GM19240 (cell line): ENCODE results near the gene SLC10A7.

Experiments used
- DNase-seq: peaks from one replicate; pipeline ENCODE4 v3.0.0; 2011; ENCODE audit warnings: low spot score; ENCODE audit not compliant: insufficient read length

The SLC10A7 gene

DNA sequence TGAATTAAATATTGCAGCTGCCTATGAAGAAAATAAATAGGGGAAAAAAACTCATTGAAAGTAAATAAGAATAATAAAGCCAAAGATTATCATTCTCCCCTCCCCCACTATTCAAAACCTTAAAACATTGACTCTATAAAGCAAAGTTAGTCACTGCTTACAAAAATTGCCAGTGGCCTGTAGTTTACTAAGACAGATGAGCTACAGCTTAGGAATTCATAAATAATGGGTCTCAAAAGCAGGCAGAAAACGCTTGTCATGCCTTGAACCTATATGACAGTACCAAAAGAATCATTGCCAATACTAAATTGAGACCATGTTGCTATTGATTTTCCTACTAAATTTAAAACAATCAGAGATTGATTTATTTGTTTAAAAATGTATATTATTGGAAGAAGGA, 78.9 kb downstream of the SLC10A7 start:
- no peak for DNase-seq

DNA sequence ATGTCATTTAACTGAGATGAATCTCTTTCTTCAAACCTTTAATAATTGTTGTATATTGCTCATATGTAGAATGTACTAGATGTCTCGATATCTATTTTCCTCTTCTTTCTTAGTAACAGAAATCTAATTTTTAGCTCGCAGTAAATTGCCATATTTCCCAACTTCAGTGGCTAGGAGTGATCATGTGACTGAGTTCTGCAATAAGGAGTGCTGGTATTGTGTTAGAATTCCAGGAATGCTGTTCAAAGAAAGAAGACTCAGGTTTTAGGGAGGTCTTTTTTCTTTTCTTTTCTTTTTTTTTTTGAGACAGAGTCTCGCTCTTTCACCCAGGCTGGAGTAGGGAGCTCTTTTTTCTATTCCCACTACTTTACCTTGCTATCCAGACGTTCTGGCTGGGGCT, 81.7 kb downstream of the SLC10A7 start:
- no peak for DNase-seq

DNA sequence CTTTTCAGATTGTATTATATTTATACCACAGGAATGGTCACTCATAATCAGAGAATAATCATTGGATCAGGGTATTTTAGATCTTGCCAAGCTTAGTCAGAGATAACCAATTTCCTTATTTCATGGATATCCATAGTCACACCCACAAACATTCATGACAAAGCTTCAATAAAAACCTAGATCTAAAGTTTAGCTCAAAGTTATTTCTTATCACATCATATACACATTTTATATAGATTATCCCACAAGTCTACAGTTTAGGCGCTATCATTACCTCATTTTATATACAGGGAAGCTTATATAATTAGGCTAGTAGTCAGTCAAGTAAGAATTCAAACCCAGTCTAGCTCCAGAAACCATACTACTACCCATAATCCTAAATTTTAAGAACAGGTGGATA, 82.3 kb downstream of the SLC10A7 start:
- no peak for DNase-seq

DNA sequence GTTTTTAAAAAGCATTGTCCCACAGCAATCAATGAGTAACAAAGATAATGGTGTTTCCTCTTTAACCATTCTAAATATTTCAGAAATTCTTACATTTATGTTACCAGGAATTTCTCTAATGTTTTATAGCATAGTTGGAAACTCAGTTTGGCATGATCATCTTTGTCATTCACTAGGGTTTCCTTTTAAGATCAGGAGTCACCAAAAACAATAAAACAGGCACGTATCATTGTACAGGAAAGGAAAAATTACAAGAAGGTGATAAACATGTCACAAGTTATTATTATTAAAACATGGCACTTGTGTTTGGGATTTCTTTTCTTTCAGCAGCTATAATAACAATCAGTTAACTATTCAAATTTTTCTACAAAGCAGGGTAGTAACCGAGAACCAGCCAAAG, 84.0 kb downstream of the SLC10A7 start:
- DNase-seq, result no peak

DNA sequence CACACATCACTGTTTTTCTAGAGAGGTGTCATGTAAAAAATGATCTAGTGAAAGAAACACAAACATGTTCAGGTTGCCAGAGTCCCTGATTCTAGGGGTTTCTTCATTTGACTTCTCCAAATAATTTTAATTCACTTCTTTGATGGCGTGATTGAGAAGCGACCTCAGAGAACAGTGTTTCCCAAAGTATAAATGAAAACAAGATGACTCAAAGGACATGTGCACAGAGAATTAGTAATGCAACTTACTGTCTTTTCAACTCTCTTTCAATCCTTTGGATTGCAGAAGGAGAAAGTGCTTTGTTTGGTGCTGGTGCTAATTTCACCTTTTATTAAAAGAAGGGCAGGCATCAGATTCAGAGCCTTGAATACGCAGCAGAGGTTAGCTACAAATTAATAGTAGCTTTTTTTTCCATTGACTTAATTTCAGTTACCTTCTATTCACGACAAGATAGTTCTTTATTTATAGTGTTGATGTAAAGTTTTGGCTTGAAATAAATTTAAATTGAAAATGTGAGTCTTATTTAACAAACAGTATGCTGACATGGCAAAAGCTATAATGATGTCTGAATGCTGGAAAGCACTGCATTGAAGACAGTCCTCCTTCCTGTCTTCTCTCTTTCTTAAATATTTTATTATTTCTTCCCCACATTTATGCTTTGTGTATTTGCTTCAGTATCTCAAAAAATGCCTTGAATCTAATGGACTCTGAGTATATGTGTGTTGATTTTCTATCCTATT, 85.1 kb downstream of the SLC10A7 start:
- no peak for DNase-seq

DNA sequence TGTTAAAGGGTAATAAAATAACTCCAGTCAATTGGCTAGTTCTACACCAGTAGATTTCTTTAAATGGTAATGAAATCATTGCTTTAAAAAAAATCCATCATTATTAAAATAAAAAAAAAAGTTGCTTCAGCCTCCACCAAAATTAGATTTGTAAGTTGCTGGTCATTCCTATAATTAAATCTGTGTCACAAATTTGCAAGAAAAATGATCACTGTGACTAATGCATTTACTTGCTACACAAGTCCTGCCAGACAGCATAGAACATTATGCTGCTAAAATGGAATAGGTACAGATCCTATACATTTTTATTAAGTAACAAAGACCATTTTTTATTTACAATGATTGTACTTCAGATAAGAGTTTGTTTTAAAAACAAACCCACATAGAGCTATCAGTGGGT, 85.8 kb downstream of the SLC10A7 start:
- no peak for DNase-seq

DNA sequence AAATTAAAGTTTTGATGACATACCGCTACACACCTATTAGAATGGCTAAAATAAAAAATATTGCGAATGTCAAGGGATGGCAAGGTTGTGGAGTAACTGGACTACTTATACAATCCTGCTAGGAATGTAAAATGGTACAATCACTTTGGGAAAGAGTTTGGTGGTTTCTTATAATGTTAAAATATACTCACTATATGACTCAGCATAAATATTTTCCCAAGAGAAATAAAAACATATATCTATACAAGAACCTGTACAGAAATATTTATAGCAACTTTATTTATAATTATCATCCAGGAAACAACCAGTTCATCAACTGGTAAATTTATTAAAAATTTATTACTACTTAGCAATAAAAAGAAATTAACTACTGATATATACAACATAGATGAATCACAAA, 89.7 kb downstream of the SLC10A7 start:
- DNase-seq, result no peak

DNA sequence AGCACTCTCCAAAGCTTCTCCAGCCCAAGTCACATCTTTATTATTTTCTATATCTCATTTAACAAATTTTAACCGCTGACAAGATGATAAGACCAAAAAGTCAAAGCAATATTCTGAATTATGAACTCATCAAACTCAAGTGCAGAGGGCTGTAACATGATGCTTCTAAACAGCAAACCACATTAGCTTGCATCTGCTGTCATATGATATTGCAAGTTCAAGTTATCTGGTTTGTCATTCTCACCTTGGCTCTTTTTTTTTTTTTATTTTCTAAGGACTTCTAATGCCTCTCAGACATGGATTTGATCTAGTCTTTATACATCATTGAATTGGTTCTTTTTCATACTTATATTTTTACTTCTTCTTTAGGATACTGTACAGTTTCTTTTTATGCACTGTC, 93.4 kb downstream of the SLC10A7 start:
- DNase-seq, result no peak

DNA sequence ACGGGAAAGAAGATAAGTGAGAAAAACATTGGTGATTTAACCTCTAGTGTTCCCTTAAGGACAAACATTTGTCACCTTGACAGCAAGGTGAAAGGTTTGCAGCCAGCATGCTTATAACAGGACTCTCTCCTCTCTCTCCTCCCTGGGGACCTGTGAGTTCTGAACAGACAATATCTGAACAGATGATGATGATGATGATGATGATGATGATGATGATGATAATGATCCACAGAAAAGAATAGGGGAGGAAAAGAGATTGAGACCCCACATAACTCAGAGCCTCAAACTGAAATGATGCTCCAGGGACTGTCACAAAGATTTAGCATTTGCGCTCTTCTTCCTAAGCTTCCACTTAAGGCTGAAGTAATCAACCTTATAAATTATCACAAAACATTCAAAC, 103.9 kb downstream of the SLC10A7 start:
- DNase-seq, result no peak

DNA sequence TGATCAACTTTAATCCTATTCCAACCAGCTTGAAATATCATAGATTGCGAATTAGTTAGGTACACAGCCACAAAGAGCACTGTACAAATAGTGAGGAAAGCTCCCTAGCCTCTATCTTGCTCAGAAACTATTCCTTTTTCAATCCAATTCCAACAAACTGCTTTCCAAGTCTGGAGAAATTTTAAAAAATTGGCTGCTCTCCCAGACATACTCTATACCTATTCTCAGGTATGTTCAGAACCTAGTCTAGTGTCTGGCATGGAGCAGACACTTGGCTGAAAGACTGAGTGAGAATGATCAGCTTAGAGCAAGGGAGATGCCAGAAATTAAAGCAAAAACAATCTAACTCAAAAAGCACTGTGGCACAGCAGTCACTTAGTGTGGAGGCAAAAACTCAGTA, 105.9 kb downstream of the SLC10A7 start:
- DNase-seq, result no peak

DNA sequence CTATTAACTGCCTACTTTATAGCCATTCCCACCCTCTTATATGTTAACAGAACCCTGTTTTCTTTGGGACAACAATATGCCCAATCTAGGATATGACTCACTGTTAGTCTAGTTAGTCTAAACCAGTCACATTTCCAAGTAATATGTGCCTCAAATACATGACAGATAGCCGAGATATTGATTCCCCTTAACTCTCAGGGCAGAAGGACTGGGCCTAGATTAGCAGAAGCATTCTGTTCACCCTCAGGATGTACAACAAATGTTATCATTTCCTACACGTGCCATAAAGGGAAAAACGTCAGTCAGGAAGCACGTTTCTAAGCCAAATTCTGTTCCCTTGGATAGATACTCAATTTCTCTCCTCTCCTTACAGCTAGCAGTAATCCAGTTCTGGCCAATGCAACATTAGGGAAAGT, 114.1 kb downstream of the SLC10A7 start:
- no peak for DNase-seq

DNA sequence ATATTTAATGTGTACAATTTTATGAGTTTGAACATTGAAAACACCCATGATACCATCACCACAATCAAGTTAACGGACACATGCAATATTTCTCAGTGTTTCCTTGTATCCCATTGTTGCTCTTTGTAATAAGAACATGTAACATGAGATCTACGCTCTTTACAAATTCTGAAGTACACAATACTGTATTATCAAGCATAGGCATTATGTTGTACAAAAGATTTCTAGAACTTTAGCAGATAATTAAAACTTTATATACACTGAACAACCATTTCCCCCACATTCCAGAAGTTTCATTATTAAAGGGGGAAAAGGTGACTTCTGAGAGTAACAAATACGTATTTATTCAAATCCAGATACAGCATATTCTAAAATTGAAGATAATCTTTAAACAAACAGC, 114.5 kb downstream of the SLC10A7 start:
- DNase-seq, result no peak

DNA sequence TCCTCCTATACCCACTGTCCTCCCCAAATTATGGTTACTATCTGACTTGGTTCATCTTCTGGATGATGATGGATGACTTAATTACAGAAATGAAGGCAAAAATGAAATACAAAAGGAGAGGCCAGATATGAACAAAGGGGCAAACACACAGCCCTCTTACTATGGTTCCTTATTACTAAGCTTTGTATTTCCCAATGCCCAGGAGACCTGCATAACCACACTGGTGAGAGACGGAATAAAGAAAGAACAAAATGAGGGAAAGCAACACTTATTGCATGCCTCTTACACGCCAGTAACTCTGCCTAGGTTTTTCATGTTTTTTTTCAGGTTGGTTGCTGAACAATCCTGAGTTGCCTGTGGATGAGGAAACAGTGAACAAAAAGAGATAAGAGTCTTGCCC, 120.5 kb downstream of the SLC10A7 start:
- no peak for DNase-seq

DNA sequence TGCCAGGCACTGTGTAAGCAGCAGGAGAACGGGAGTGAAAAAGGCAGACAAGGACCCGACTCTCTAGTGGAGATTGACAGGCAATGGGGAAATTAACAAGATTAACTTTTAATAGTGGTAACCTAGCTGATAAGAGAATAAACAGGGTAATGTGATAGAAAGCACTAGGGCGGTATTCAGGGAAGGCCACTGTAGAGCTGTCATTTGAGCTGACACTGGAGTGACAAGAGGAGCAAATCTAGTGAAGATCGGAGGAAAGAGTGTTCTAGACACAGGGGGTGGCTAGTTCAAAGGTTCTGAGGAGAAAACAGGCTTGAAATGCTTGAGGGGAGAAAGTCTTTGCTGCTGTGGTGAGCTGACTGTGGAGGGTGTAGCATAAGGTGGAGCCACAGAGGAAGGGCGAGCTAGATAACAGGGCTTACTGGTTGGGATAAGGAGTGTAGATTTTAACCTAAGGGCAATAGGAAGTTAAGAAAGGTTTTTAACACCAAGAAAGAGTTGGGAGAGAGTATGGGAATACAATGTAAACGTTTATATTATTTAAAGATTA, 122.8 kb downstream of the SLC10A7 start:
- no peak for DNase-seq

DNA sequence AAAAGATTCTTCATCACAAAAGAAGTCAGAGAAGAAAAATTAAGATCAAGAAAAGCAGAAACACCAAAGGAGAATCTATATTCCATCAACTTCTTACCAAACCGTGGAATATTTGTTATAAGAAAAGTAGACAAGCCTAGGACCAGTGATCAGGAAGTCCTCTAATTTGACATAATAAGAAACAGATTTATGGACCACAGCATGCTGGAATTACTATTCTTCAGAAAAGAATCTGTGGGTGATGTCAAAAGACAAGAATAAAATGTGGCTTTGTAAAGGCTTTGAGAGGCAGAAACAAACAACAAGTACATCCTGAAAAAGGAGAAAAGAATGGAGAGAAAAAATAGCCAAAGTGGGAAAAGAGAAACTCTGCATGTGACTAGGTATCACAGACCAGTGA, 123.3 kb downstream of the SLC10A7 start:
- no peak for DNase-seq

DNA sequence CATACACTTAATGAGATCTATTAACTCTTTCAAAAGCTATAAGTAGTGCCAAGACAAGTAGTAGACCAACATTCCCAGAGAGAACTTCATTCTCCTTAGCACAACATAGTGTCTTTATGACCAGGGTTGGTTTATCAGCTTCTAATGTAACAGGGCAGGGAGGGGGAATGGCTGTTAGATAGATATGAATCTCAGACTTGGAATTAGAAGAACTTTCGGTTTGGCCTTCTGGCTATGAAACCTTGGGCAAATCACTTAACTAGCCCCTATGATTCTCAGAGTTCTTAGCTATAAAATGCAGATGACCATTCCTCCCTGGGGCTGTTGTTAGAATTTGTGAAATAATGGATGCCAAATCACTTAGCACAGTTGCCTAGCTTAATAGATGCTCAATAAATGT, 132.2 kb downstream of the SLC10A7 start:
- DNase-seq, result no peak

DNA sequence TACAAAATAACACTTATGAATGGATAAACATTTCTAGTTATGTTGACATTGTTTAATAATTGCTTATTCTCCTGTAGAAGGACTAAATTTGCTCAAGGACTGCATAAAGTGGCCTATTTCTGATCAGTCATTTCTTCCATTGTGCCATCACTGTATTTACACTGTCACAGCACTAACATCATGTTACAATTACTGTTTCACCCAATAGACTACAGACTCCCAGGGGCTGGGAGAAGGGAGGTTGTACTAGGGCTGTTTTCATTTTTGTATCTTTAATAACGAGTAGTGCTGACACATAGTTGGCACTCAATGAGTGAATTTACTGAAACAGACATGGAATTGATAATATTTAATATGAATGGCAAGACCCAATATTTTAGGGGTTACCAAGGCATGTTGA, 139.5 kb downstream of the SLC10A7 start:
- DNase-seq, result no peak

DNA sequence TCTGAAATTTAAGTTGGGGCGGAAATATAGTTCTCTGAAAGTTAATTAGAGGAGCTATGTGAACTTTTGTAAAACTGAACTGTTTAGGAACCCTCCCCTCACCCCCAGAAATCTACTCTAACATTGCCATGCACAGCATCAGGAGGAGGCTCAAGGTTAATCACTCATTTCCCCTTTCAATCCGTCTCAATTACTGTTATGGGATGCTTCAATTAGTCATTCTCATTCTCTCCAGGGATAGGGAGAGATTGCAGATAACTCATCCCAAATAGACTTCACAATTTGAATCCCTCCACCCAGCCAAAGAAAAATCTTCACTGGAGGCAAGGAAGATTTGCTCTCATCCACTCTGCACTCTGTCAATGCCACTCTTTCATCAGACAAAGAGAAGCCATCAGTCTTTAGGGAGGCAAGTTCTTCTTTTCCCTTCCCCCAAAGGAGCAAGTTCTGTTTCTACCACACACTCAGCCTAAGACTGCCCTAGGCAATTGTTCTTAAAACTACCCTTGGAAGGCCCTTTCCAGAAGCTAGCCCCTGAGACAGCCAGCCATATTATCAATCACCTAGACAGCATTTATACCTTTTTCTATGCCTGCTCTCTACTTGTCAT, 140.4 kb downstream of the SLC10A7 start:
- no peak for DNase-seq

DNA sequence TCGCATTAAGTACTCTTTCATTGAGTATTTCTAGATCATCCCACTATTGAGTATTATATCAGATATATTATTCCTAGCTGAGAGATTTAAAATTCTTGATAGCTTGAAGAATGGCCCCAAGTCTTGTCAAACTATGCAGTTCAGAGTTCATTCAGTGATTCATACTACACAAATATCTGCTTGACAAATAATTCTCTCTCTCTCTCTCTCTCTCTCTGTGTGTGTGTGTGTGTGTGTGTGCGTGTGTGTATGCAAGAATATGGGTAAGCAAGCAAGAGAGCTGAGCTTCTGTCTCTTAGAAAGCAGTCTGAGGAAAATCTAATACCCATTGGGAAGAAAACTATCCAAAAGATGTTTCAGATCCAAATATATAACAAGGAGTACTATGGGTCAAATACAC, 142.0 kb downstream of the SLC10A7 start:
- no peak for DNase-seq

DNA sequence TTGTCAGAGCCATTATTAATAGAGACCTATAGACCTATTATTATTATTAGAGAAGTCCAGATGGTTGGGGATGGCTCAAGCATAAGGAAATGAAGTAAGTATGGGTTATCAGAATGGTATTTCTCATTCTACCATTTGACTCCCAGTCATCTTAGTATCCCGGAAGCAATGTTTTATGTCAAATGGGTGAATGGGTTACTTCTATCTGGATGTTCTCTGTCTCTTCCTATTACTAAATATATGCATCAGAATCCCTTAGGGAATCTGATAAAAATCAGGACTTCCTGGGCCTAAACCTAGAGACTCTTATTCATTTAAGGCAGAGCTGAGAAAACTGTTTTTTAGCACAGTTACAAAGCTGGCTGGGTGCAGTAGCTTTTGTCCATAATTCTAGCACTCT, 149.9 kb downstream of the SLC10A7 start:
- DNase-seq, result no peak

DNA sequence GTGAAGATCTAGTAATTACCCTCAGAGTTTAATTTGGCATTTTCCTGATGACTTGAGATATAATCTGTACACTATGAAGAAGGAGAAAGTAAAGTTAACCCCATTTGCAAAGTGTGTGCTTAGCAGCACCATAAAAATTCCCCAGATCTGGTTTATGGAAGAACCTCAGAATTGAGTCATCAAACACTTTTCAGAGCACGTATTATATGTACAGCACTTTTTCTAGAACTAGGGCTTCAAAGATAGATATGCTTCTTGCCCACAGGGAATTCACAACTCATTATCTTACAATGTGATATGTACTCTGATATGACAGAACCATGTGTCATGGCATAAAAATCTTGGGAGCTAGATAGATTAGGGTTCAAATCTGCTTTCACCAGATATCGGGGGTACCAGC, 150.9 kb downstream of the SLC10A7 start:
- DNase-seq, result no peak

DNA sequence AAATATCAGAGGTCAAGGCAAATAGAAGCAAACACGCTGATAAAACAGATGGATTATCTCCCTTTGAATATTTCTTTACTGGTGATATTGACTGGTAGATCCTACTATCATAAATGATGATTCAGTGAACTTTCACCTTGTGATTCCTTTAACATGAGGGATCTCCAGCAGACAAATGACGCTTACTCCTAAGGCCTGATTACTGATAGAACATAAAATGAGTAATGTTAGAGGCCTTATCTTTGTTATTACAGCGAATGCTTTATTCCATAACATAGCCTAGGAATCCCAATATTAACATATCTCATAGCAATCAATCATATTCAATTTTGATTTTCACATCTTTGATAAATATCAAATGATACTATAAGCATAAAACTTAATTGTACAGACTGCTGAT, 152.3 kb downstream of the SLC10A7 start:
- no peak for DNase-seq

DNA sequence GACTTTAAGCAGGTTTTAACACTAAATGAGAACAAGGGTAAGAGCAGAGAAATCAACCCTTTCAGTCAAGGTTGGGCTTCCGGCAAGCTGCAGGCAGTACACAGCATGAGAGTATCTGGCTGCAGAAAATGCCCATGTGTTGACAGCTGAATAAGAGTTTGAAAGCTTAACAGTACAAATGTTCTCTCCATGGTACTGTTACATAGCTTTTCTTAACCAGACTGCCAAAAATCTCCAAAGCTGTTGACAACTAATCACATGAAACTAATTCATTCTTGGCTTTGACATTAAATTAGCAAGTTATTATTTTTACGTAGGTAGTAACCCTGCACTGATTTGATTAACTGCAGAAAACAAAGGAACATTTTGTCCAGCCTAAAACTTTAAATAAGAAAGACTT, 153.5 kb downstream of the SLC10A7 start:
- no peak for DNase-seq
